Measurements from ENCODE around the gene GPR157. TPM values are rescaled to one million over a fixed set of nuclear protein-coding genes. Genes with fewer than 3 reads are reported as not detected.
"Not testable (repeated sequence)": the region's sequence is repeated elsewhere in the genome, so short reads cannot be mapped to it uniquely, and the experiment has no call there.

GPR157 gene
- total RNA-seq, 2 donors from 2014 or later: 4.5 to 9.1 TPM

GRCh38 chr1:9127395-9128165 is 1.3 kb downstream of the GPR157 start:
- Mint-ChIP-seq H3K36me3 (no peaks in the 10 kb centered on the region), H3K9me3 (no peaks in the 10 kb centered on the region), H3K27ac (peak overlapping the region in 1 of 2 donors; percentile 61)
- DNase-seq (ENCODE audit: low spot score in 2 of 2): no peak
- ATAC-seq: no peak

- H3K36me3 Mint-ChIP-seq: no peaks in the 10 kb centered on the region
- no peak overlapping the region for H3K27ac Mint-ChIP-seq
- H3K9me3 Mint-ChIP-seq: no peaks in the 10 kb centered on the region
- ATAC-seq: no peak
- DNase-seq (ENCODE audit: low spot score in 2 of 2): no peak
Measured at GRCh38 chr1:9126511-9126910, 2.4 kb downstream of the GPR157 start.

GRCh38 chr1:9125847-9126246 is 3.1 kb downstream of the GPR157 start:
- not testable (repeated sequence) for H3K27ac Mint-ChIP-seq; H3K36me3 Mint-ChIP-seq; DNase-seq (ENCODE audit: low spot score in 2 of 2); ATAC-seq; H3K9me3 Mint-ChIP-seq

- H3K27ac Mint-ChIP-seq: no peak overlapping the region
- DNase-seq (ENCODE audit: low spot score in 2 of 2) (no peak), ATAC-seq (no peak)
- no peaks in the 10 kb centered on the region for H3K36me3 Mint-ChIP-seq
- no peaks in the 10 kb centered on the region for H3K9me3 Mint-ChIP-seq
Measured at GRCh38 chr1:9125325-9125724, 3.6 kb downstream of the GPR157 start.

GRCh38 chr1:9124389-9124788 is 4.5 kb downstream of the GPR157 start:
- not testable (repeated sequence) for ATAC-seq, H3K36me3 Mint-ChIP-seq, H3K9me3 Mint-ChIP-seq

GRCh38 chr1:9123665-9124064 is 5.2 kb downstream of the GPR157 start:
- not testable (repeated sequence) for DNase-seq (ENCODE audit: low spot score in 2 of 2); H3K36me3 Mint-ChIP-seq; H3K9me3 Mint-ChIP-seq

More at GRCh38 chr1:9124389-9124788, 4.5 kb downstream of the GPR157 start:
- H3K27ac Mint-ChIP-seq; DNase-seq (ENCODE audit: low spot score in 2 of 2): not testable (repeated sequence)

GRCh38 chr1:9121496-9122409 is 7.1 kb downstream of the GPR157 start:
- no peaks in the 10 kb centered on the region for H3K9me3 Mint-ChIP-seq
- DNase-seq (ENCODE audit: low spot score in 2 of 2): peak; percentile 39 to 75
- no peaks in the 10 kb centered on the region for H3K36me3 Mint-ChIP-seq
- peak overlapping the region in 1 of 2 donors; percentile 18 for H3K27ac Mint-ChIP-seq
- ATAC-seq: peak; percentile 84 to 98

More at GRCh38 chr1:9123665-9124064, 5.2 kb downstream of the GPR157 start:
- ATAC-seq: peak in 1 of 2 donors; percentile 5
- H3K27ac Mint-ChIP-seq: not testable (repeated sequence)

GRCh38 chr1:9120312-9120958 is 8.5 kb downstream of the GPR157 start:
- Mint-ChIP-seq H3K36me3 (no peaks in the 10 kb centered on the region), H3K9me3 (no peaks in the 10 kb centered on the region), H3K27ac (no peak overlapping the region)
- DNase-seq (ENCODE audit: low spot score in 2 of 2) (no peak), ATAC-seq (no peak)

GRCh38 chr1:9119745-9120144 is 9.2 kb downstream of the GPR157 start:
- H3K36me3 Mint-ChIP-seq: no peaks in the 10 kb centered on the region
- H3K27ac Mint-ChIP-seq: no peak overlapping the region
- DNase-seq (ENCODE audit: low spot score in 2 of 2): no peak
- H3K9me3 Mint-ChIP-seq: no peaks in the 10 kb centered on the region
- peak in 1 of 2 donors; percentile 9 for ATAC-seq

GRCh38 chr1:9118186-9118585 is 10.7 kb downstream of the GPR157 start:
- H3K9me3 Mint-ChIP-seq: no peaks in the 10 kb centered on the region
- no peaks in the 10 kb centered on the region for H3K36me3 Mint-ChIP-seq
- no peak for ATAC-seq
- no peak overlapping the region for H3K27ac Mint-ChIP-seq
- DNase-seq (ENCODE audit: low spot score in 2 of 2): no peak

GRCh38 chr1:9115351-9116205 is 13.3 kb downstream of the GPR157 start:
- Mint-ChIP-seq H3K27ac (no peak overlapping the region), H3K9me3 (no peaks in the 10 kb centered on the region), H3K36me3 (no peaks in the 10 kb centered on the region)
- DNase-seq (ENCODE audit: low spot score in 2 of 2) (no peak), ATAC-seq (no peak)

- Mint-ChIP-seq H3K27ac (peak overlapping the region in 1 of 2 donors; percentile 77), H3K9me3 (no peaks in the 10 kb centered on the region), H3K36me3 (no peaks in the 10 kb centered on the region)
- DNase-seq (ENCODE audit: low spot score in 2 of 2) (peak in 1 of 2 donors; percentile 27), ATAC-seq (peak; percentile 43 to 65)
Measured at GRCh38 chr1:9112961-9113880, 15.7 kb downstream of the GPR157 start.

- peak; percentile 73 to 84 for ATAC-seq
- no peaks in the 10 kb centered on the region for H3K9me3 Mint-ChIP-seq
- DNase-seq (ENCODE audit: low spot score in 2 of 2): peak in 1 of 2 donors; percentile 41
- no peaks in the 10 kb centered on the region for H3K36me3 Mint-ChIP-seq
- H3K27ac Mint-ChIP-seq: peak overlapping the region; percentile 19 to 92
Measured at GRCh38 chr1:9111957-9112356, 16.9 kb downstream of the GPR157 start.

GRCh38 chr1:9111357-9111691 is 17.6 kb downstream of the GPR157 start:
- H3K9me3 Mint-ChIP-seq: no peaks in the 10 kb centered on the region
- H3K27ac Mint-ChIP-seq: peak overlapping the region; percentile 19 to 29
- no peak for DNase-seq (ENCODE audit: low spot score in 2 of 2)
- ATAC-seq: no peak
- H3K36me3 Mint-ChIP-seq: no peaks in the 10 kb centered on the region

- DNase-seq (ENCODE audit: low spot score in 2 of 2): peak; percentile 76 to 93
- ATAC-seq: peak; percentile 53 to 77
Measured at GRCh38 chr1:9110669-9111356, 18.1 kb downstream of the GPR157 start.

More at GRCh38 chr1:9110669-9111356, 18.1 kb downstream of the GPR157 start:
- Mint-ChIP-seq H3K27ac (peak overlapping the region in 1 of 2 donors; percentile 19), H3K9me3 (no peaks in the 10 kb centered on the region), H3K36me3 (no peaks in the 10 kb centered on the region)
